Thymus (tissue), 2 donors: ENCODE results near the gene INTS13. TPM values are rescaled to one million over a fixed set of nuclear protein-coding genes. Genes with fewer than 3 reads are reported as not detected.

Experiments used
- polyA plus RNA-seq: library from polyadenylated mRNA; stranded (reverse); fragments of 200-250 nt; gene quantifications from one replicate; pipeline ENCODE4 v1.2.3, GENCODE V29; 2013
- total RNA-seq: library from RNA; stranded (reverse); fragments of 120-200 nt; gene quantifications from one replicate; pipeline ENCODE4 v1.2.4, GENCODE V29; 2013
- donor health status: healthy.

The INTS13 gene
- total and polyA plus RNA-seq, 2 donors = 38.8 to 40.5 TPM

Other genes starting within 250 kb of the INTS13 start
- gene ITPR2, start 104.8 kb downstream of the INTS13 start, total RNA-seq = 34.0 TPM
- 8.8 TPM for gene ITPR2, start 104.8 kb downstream of the INTS13 start, polyA plus RNA-seq
- gene FGFR1OP2, start 489 bp upstream of the INTS13 start, total RNA-seq = 56.0 TPM
- 52.4 TPM for gene FGFR1OP2, start 489 bp upstream of the INTS13 start, polyA plus RNA-seq
- 67.0 TPM for gene TM7SF3, start 76.4 kb upstream of the INTS13 start, total RNA-seq
- gene TM7SF3, start 76.4 kb upstream of the INTS13 start, polyA plus RNA-seq = 38.0 TPM
- gene MED21, start 84.6 kb upstream of the INTS13 start, total RNA-seq = 32.4 TPM
- gene MED21, start 84.6 kb upstream of the INTS13 start, polyA plus RNA-seq = 37.7 TPM
- not detected for gene C12orf71, start 144.6 kb upstream of the INTS13 start, total RNA-seq
- not detected for gene C12orf71, start 144.6 kb upstream of the INTS13 start, polyA plus RNA-seq